HG03045 (cell line): ENCODE data around the gene CYP4F2.
"Not testable (repeated sequence)": the region's sequence is repeated elsewhere in the genome, so short reads cannot be mapped to it uniquely, and the experiment has no call there.

Source experiments
- ATAC-seq: cut with Tn5 transposase; IDR thresholded peaks from one replicate; pipeline ENCODE4 v1.9.1; 2021; ENCODE audit warnings: mild to moderate bottlenecking, moderate library complexity; ENCODE audit not compliant: unreplicated experiment

CYP4F2 gene, protein sequence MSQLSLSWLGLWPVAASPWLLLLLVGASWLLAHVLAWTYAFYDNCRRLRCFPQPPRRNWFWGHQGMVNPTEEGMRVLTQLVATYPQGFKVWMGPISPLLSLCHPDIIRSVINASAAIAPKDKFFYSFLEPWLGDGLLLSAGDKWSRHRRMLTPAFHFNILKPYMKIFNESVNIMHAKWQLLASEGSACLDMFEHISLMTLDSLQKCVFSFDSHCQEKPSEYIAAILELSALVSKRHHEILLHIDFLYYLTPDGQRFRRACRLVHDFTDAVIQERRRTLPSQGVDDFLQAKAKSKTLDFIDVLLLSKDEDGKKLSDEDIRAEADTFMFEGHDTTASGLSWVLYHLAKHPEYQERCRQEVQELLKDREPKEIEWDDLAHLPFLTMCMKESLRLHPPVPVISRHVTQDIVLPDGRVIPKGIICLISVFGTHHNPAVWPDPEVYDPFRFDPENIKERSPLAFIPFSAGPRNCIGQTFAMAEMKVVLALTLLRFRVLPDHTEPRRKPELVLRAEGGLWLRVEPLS

GRCh38 chr19:15897738-15898276 lies at the start of gene CYP4F2:
Gene CYP4F2 (minus strand): TSS chr19:15898074. CDS start chr19:15897611, 463 bp downstream.
- ATAC-seq, result no peak

DNA sequence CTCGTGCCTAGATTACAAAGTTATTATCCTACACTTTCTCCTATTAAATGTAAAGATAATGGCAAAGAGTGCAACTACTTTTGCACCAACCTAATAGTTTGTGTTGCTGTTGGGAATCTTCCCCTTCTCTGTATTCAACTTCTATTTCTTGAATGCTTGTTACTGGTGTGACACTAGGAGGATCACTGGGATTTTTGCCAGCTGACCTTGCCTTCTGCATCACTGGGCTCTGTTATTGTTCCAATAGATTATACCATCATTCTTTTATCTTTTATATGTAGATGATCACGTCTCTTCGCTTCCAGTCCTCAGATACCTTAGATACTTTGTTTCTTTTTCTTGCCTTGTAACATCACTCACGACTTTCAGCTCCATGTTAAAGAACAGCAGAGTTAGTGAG lies 47.4 kb upstream of the CYP4F2 start:
- no peak for ATAC-seq

- no peak for ATAC-seq
Measured at GRCh38 chr19:15944401-15944800, 46.5 kb upstream of the CYP4F2 start.

GRCh38 chr19:15937771-15938170 lies 39.9 kb upstream of the CYP4F2 start:
- ATAC-seq, result no peak

GRCh38 chr19:15936950-15937349 lies 39.1 kb upstream of the CYP4F2 start:
- no peak for ATAC-seq

DNA sequence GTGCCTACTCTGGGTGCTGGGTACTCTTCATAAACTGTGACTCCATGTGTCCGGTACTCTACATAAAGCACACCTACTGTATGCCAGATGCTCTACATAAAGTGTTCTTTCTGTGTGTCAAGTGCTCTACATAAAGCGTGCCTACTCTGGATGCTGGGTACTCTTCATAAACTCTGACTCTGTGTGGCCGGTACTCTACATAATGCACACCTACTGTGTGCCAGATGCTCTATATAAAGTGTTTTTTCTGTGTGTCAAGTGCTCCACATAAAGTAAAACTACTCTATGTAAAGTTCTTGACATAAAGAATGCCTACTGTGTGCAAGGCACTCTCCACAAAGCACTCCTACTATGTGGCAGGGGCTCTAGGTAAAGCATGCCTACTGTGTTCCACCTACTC lies 38.3 kb upstream of the CYP4F2 start:
- ATAC-seq, result no peak

DNA sequence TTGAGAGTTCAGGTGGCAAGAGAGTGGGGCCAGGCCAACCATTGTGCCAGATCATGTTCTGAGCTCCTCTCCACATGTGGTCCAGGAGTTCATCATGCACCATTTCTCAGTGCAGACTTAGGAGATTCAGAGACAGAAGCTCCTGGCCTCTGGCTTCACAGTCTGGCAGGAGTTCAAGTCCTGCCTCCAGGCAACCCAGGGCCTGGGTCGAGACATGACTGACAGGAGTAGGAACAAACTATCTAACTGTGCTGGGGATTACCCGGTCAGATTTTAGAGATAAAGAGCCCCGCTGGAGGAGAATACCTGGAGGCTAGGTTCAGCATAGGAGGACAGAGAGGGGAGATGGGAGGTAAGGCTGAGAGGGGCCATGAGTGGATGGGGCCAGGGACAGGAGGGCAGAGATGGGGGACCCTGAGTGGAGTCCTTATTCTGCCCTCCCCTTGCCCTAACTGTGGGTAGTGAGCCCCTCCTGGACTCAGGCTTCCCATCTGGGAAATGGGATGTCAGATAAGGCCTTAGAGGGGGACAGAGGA lies 37.4 kb upstream of the CYP4F2 start:
- no peak for ATAC-seq

DNA sequence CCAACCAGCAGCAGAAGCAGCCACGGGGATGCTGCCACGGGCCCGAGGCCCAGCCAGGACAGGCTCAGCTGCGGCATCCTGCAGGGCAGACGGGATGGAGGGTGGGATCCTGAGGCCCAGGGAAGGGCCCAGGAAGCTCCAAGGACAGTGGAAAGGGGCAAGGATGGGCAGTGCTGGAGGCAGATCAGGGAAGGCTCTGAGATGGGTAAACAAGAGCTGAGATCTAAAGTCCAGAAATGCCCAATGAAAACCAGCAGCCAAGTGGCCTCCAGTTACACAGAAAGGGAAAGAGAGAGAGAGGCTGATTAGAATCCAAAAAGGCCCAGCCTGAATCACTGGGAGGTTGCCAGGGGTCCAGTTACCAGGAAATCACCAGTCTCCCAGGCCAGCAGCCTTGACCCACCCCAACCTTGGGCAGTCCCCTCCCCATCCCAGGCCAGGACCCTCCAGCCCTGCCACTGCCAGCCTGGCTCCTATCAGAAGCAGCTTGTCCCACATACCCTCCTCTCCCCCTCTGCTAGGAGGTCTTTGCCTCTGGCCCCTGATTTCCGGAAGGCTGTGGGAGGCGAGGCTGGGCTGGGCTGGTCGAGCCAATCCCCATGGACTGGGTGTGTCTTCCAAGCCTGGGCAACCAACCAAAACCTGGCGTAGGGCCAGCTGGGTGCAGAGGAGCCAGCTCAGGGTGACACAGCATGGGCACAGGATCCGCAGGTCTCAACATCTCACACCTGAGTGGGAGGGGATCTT lies 36.6 kb upstream of the CYP4F2 start, which contains the start of gene CYP4F11:
CYP4F11 (minus strand) TSS at position 198 of the 747 bp plus-strand sequence; CDS start at position 77, 121 bp downstream.
- no peak for ATAC-seq

GRCh38 chr19:15933761-15934331 lies 36.0 kb upstream of the CYP4F2 start:
- ATAC-seq, result not testable (repeated sequence)

GRCh38 chr19:15928321-15928720 lies 30.4 kb upstream of the CYP4F2 start:
- ATAC-seq, result no peak

- no peak for ATAC-seq
Measured at GRCh38 chr19:15926484-15926883, 28.6 kb upstream of the CYP4F2 start.

- ATAC-seq, result no peak
Measured at GRCh38 chr19:15923702-15924101, 25.8 kb upstream of the CYP4F2 start.

- no peak for ATAC-seq
Measured at GRCh38 chr19:15922021-15922420, 24.1 kb upstream of the CYP4F2 start.

DNA sequence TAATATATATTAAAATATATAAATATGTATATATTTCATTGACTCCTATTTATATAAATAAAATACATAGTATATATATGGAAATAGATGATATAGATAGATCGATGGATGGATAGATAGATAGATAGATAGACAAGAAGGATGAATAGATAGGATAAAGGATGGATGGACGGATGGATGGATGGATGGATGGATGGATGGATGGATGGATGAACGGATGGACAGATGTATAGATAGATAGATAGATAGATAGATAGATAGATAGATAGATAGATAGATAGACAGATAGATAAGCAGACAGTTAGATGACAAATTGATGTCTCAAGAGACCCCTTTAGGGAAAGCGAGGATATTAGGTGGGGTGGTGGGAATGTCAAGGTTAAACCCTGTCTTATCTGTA lies 21.4 kb upstream of the CYP4F2 start:
- no peak for ATAC-seq

DNA sequence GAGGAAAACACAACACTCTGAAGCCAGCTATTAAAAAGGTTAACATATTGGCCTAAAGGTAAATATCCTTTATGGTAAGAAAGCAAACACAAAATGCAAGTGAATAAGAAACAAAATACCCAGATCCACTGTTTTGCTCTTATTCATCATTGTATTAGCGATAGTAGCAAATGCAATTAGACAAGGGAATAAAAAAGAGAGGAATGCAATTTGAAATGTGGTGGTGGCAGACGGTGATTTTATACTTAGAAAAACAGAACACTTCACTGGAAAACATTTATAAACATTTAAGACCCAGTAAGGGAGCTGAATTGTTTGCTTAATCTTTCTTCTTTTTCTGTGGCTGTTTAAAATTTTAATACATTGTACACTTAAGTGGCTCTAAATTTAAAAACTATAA lies 17.2 kb upstream of the CYP4F2 start:
- ATAC-seq, result no peak

DNA sequence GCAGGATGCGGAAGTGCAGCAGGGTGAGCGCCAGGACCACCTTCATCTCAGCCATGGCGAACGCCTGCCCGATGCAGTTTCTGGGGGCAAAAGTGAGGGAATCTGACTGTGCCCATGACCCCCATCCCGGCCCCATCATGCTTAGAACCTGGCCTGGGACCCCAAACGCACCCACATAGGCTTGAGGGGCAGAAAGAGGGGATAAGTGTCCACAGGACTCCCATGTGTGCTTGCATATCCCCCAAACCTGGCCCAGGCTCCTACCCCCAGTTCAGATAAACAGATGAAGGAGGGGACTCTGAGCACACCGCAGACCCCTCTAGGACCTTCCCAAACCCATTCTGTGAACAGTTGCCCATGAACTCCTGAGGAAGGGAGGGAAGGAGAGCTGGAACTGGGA lies 16.0 kb upstream of the CYP4F2 start:
- no peak for ATAC-seq

- no peak for ATAC-seq
Measured at GRCh38 chr19:15913384-15913783, 15.5 kb upstream of the CYP4F2 start.

GRCh38 chr19:15911599-15912235 lies 13.8 kb upstream of the CYP4F2 start:
- ATAC-seq, result no peak

- no peak for ATAC-seq
Measured at GRCh38 chr19:15905026-15905425, 7.2 kb upstream of the CYP4F2 start.

- not testable (repeated sequence) for ATAC-seq
Measured at GRCh38 chr19:15902898-15903297, 5.0 kb upstream of the CYP4F2 start.
